H4 (cell line): ENCODE measurements around the gene OSBPL2. TPM values are rescaled to one million over a fixed set of nuclear protein-coding genes. Genes with fewer than 3 reads are reported as not detected.
A peak's percentile ranks its signal among the peaks of the same experiment; 100 is the strongest.

ENCODE experiments used
- DNase-seq: peaks from one replicate; pipeline ENCODE4 v3.0.0-alpha.2; 2015; ENCODE audit warnings: low spot score
- total RNA-seq: library from RNA; depleted of rRNA; stranded (reverse); fragments of >200 nt; shearing (Covaris generic); gene quantifications from 2 replicates; pipeline ENCODE4 v1.2.3, GENCODE V29; 2014; rRNA removed

The OSBPL2 gene
- 12.5 and 17.7 TPM in 2 replicates for total RNA-seq

DNA sequence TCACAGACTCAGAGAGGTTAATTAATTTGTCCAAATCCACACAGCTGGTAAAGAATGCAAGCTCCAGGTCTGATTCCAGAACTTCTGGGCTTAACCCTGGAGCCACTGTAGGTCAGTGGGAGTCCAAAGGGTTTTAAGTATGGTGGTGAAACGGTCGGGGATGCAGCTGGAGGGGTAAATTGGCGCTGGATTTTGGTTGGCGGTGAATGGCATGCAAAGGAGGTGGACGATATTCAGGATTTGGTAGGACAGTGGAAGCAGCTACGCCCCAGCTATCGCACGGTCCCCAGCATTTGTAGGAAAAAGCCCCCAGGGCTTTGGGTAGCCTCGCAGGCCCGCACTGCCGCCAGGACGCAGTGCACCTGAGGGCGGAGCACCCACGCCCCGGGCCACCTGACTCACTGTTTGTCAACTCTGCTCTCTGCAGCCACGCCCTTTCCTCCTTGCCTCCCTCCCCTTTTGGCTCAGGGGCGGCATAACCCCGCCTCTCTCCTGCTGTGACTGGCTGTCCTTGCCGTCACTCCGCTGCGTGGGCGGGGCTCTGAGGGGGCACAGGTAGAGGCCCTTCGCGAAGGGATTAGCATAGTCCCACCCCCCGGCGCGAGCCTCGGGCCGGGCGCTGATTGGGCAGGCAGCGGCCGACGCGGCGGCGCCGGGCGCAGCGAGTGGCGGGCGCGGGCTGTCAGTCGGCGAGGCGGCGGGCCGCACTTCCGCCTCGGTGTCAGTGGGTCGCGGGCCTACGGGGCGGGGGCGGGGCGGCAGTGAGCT is at the start of gene OSBPL2:
Gene OSBPL2 (plus strand): TSS at position 721 of the 768 bp plus-strand sequence. CDS start 17,664 bp downstream, outside the sequence.
- peak; percentile 95 for DNase-seq

DNA sequence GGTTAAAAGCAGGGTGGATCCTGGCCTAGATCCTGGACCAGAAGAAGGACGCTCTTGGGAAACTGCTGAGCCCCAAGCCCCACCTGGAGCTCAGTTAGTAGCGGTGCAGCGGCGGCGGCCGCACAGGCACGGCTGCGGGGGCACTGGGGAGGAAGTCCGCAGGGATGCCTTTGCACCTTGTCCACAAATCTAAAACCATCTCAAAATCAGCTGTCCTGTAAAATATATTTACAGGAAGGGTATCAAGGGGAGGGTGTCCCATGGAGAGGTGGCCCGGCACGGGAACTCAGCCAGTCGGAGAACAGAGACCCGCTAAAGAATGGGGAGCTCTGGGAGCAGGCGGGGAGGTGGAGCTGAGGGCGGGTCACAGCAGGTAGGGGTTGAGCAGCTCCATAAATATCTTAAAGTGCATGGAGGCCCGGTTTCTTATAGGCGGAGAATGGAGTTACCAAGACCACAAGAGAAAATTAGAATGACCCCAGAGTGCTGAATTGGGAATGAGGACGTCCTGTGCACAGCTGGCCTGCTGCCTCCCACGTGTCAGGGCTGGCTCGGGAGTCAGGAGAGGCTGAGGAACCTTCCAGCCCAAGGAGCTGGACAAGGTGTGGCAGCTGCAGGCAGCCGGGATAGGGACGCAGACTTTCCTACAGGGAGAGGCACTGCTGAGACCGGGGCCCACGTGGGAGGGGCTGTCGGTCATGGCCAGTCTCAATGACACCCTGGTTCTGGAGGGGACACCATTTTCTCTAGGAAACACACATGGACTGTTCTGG is 47.5 kb upstream of the OSBPL2 start:
- DNase-seq = no peak

DNA sequence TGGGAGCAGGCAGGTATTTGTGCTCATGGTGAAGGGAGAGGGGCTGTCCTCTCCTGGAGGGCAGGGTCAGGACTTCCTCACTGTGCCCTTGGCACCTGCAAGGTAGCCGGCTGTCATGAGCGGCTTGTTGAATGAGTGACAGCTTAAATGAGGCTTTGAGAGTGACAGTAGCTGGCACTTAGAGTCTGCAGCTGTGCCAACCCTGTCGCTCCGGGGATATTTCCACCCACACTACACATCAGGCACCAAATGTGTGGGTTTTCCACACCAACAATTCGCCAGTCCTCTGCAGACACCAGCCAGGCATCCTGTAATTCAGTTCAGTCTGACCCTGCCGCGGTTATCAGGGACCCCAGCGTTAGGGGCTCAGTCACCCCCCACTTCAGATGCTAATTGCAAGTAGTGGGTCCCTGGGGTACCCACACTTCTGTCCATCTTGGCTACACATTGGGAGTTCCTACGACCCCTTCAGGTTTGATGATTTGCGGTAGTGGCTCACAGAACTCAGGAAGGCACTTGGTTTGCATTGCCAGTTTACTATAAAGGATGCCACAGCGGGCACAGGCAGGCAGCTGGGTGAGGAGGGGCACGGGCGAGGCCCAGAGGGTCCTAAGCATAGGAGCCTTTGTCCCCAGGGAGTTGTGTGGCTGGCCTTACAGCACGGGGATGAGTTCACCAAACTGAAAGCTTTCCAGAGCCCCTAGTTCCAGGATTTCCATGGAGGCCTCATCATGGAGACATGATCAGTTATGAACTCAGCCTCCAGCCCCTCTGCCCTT is 46.4 kb upstream of the OSBPL2 start:
- no peak for DNase-seq

DNA sequence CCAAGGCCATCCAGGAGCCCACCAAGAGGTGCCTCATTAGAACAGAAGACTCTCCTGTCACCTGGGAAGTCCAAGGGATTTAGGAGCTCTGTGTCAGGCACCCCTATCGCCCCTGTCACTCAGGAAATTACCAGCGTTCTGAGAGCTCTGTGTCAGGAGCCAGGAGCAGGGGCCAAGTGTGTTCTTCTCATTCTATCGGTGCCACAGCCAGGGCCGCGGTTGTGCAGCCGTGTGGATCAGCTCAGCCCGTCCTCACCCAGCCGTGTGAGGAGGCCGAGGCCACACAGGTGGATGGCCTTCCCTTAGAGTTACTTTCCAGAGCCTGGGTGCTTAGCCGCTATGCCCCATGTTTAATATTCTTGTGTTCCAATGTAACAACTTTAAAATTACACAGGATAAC is 45.7 kb upstream of the OSBPL2 start:
- no peak for DNase-seq

DNA sequence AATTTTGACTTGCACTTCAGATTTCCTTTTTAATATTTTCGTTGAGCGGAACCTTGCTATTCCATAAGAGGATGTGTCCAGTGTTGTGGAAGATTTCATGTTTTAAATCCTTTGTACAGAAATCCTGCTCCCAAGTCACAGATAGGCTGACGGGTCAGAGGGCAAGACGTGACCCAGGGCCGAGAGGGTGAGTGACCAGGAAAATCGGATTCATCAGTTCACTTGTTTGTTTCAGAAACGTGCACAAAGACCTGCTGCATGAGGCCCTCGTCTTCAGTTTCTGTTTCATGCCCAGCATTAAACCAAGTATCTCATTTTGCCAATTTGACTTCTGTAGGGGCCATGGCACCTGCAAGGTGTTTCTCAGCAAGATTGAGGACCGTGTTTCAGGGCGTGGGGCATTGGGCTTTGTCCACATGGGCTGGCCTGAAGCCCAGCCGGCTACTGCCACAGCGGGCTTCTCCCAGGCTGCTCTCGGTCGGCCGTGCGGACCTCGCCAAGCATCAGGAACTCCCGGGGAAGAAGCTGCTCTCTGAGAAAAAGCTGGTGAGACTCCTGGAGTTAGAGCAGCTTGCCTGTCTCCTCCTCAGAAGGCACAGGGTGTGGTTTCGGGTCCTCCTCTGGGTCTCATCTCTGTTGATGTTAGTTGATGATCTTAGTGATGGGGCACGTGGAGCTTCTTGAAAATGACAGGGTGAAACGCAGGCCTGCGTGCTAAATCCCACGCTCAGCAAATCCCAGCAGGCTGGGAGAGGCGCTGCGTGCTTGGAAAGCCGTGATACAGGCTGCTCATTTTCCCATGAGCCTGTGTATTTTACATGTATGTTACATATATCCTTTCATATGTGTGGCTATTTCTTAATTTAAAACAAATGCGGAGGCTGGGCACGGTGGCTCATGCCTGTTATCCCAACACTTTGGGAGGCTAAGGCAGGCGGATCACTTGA is 45.0 kb upstream of the OSBPL2 start:
- DNase-seq = no peak

DNA sequence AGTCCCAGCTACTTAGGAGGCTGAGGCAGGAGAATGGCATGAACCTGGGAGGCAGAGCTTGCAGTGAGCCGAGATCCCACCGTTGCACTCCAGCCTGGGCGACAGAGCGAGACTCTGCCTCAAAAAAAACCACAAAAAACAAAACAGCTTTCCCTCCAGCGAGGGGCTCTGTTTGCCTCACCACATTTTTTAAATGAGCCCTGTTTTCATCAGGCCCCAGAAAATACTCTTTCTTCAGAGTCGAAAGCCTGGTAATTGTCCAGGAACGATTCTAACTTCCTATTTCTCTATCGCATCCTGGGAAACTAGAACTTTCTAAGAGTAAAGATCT is 43.3 kb upstream of the OSBPL2 start:
- no peak for DNase-seq

DNA sequence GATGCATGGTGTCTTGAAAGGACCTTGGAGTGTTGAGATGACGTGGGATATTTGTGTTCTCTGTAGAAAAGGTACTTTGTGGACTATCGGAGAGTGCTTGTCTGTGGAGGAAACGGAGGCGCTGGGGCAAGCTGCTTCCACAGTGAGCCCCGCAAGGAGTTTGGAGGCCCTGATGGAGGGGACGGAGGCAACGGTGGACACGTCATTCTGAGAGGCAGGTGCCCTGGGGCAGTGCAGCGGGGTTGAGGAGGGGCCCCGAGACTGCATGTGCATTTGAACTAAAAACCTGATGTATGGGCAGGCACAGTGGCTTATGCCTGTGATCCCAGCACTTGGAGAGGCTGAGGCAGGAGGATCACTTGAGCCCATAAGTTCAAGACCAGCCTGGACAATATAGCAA is 42.6 kb upstream of the OSBPL2 start:
- no peak for DNase-seq

DNA sequence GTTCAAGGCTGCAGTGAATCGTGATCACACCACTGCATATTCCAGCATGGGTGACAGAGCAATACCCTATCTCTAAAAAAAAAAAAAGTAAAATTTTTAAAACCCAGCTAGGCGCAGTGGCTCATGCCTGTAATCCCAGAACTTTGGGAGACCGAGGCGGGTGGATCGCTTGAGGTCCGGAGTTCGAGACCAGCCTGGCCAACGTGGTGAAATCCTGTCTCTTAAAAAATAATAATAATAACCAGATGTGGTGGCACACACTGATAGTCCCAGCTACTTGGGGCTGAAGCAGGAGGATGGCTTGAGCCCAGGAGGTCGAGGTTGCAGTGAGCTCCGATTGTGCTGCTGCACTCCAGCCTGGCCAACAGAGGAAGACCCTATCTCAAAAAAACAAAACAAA is 42.0 kb upstream of the OSBPL2 start:
- no peak for DNase-seq

DNA sequence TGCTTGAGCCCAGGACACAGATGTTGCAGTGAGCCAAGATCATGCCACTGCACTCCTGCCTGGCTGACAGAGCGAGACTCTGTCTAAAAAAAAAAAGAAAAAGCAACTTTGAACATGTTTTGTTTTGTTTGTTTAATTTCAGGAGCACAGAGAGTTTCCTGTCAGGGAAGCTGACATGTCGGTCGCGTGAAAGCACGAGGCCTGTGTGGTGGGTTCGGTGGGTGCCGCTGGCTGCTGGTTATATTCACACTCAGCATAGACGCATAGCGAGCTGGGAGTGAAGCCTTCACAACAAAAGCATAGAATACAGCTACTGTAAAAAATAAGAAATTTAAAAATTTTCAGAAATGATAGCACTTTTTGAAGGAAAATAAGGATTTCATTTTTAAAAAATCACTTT is 41.0 kb upstream of the OSBPL2 start:
- DNase-seq = no peak

DNA sequence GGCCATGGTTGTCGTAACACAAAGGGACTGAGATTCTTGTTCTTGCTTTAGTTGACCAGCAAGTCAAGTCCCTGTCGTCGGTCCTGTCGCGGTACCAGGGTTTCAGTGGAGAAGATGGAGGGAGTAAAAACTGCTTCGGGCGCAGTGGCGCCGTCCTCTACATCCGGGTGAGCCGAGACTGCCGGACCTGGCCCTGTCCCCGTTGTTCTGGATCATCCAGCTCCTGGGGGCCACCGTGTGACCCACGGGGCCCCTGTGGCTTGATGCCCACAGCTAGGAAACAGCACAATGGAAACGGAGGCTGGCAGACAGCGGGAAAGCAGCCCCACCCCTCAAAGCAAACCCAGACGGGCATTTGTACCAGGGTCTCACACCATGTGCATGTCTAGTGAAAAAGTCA is 40.5 kb upstream of the OSBPL2 start:
- DNase-seq = no peak

DNA sequence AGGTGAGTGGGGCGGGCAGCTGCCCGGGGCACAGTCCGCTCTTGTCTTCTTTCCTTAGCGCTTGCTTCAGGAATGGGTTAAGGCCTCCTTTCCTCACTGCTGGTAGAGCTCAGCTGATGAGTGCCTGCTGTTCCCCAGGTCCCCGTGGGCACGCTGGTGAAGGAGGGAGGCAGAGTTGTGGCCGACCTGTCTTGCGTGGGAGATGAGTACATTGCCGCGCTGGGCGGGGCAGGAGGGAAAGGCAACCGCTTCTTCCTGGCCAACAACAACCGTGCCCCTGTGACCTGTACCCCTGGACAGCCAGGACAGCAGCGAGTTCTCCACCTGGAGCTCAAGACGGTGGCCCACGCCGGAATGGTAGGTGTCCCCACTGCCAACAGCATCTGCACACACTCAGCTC is 39.8 kb upstream of the OSBPL2 start:
- no peak for DNase-seq

DNA sequence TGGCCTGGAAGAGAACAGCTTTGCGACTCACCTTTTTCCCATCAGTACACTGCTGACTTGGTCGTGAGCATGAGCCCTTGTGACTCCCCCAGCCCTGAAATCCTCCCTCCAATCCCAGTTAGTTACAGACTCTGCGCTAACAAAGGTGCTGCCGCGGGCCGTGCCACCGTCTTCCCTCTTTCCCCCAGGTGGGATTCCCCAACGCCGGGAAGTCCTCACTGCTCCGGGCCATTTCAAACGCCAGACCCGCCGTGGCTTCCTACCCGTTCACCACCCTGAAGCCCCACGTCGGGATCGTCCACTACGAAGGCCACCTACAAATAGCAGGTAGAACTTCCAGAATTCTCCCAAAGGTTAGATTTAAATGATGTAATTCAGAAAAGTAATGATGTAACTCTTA is 39.4 kb upstream of the OSBPL2 start:
- DNase-seq = no peak

DNA sequence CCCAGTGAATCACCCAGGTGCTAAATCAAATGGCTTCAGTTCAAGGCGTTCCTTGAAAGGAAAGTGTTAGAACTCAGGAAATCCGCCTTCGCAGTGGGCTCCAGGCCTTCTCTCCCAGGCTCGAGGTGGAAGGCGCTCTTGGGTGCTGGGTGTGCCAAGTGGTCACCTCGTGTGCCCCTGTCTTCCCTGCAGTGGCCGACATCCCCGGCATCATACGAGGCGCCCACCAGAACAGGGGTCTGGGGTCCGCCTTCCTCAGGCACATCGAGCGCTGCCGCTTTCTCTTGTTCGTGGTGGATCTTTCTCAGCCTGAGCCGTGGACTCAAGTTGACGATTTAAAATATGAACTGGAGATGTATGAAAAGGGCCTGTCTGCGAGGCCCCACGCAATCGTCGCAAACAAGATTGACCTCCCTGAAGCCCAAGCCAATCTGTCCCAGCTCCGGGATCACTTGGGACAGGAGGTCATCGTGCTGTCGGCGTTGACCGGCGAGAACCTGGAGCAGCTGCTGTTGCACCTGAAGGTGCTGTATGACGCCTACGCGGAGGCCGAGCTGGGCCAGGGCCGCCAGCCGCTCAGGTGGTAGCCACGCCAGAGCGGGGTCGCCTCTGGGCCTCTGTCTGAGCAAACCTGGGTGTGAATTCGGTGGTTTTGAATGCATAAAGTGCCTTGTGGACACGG is 37.7 kb upstream of the OSBPL2 start:
- no peak for DNase-seq

DNA sequence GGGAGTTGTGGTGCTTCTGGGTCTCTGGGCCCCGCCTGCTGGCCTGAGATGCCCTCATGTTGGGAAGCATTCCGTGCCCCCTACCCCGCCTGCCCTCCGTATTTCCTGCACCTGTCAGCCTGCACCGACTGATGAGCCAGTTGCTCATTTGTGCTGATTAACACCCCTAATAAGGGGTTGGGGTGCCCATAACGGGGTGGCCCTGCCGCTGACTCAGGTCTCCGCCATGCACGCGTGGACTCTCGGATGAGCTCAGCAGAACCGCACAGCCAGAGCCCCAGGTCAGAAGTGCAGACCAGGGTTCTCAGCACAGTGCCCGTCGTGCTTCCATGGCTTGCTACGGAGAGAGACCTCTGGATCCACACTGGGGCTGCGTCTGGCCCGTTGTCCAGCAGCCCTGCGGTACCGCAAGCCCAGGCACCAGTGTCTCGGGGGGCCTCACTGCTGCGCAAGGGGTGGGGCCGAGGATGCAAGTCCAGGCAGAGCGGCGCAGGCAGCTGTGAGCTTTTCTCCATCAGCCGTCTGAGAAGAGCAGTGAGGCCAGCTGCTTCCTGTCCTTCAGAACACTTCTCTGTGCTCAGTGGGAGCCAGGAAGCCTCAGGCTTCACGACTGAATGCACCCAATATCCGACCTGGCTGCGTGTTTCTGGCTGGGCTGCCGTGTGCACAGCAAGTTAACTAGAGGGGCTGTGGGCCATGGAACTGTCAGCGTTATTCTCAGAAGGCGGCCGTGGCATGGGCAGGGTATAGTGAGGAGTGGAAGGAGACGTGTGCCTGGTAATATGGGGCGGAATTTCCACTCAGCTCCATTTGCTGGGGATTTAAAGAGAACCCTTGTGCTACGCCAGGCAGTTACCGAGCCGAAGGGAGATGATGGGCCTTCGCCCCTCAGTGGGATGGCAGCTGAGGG is 36.9 kb upstream of the OSBPL2 start:
- DNase-seq = no peak

DNA sequence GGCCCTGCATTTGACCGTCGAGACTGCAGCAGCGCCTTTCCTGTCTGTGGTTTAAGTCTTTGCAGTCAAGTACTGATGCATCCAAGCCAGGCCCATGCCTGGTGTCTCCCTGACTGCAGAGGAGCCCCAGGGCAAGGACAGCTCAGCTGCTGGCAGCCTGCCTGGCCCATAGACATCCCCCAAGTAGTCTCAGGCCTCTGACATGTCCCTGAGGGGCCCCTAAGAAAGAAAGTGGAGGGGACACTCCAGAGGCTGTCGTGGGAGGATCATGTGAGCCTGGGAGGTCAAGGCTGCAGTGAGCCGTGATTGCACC is 36.3 kb upstream of the OSBPL2 start:
- no peak for DNase-seq

DNA sequence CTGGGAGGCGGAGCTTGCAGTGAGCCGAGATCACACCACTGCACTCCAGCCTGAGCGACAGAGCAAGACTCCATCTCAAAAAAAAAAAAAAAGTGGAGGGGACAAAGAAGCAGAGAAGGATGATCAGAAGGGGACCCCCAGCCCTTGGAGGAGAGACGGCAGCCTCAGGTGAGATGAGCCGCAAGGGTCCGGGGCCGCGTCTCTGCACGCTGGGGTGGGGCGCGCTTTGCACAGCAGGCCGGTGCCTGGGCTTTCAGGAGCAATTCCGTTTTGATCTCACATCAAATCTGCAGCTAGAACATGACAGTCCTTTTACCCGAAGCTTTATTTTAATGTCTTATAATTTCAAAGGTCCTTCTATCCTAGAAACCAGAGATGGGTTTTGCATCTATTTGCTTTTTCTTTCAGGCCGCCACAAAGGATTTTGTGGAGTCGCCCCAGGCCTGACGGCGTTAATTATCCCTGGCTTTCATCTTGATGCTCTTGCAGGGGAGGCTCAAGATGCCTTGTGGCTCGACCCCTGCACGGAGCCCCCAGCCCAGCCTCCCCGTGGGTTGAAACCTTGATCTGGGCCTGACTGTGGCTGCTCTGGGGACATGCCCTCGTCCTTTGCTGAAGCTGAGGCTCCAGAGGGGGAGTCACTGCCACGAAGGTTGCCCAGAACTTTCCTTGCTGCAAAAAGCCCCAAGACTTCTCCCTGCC is 35.5 kb upstream of the OSBPL2 start:
- DNase-seq = no peak

DNA sequence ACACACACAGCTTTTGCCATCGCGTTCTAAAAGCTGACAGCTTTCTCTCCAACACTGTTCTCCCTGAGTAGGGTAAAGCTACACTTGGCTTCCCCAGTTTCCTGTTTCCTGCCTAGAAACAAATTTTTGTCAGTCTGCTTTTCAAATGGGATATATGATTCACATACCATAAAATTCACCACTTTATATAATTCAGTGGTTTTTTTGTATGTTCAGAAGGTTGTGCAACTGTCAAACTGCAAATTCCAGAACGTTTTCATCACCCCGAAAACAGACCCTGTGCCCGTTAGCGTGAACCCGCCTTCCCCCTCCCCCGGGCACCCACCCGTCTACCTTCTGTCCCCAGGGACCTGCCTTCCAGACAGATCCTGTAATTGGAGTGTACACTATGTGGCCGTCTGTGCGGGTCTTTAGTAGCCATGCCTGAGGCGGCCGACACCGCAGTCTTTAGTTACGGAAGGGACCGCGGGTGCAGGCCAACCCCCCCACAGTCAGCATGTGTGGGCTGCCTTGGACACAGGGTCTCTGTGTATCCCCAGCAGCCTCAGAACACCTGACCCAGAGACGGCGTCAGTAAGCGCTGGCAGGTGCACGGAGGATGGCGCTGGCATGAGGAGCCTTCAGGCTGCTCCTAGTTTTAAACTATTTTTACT is 34.8 kb upstream of the OSBPL2 start:
- DNase-seq = no peak

DNA sequence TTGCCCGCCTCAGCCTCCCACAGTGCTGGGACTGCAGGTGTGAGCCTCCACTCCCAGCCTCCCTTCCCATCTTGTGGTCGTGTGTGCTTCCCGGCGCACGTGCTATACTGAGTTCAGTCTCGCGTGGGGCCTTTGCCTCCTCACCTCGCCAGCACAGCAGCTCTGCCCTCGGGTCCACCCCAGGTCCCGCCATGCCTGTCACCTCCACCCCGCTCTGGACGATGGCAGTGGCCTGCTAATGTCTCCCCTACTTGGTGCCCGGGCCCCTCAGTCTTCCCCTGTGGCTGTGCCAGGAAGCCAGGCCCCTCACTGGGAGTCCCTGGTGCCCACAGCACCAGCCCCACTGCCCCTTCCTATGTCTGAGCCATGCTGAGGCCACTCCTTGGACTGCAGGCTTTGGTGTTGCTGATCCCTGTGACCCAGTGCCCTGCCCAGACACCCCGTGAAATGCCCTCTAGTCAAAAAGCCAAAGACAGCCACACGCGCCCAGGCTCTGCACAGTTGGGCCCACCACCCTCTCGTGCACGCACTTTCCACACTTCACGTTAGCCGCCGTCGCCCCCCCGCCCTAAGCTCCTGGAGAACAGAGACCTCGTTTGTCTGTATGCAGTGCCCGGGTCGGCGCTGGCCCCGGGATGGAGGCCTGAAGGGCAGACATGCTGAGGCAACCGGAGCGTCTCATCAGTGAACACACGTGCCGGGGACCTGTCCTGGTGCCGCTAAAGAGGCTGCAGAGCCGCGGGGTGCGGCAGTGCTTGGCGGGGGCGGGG is 32.5 kb upstream of the OSBPL2 start:
- DNase-seq = no peak
